ENCODE measurements around the gene BOD1.

BOD1 gene

GRCh38 chr5:173638126-173639040 lies 21.9 kb upstream of the BOD1 start:
- DNase-seq, result no peak

- no peak for DNase-seq
These were observed 20.9 kb upstream of the BOD1 start for GRCh38 chr5:173637340-173637739.

- no peak for DNase-seq
These were observed 18.1 kb upstream of the BOD1 start for GRCh38 chr5:173634465-173634983.

- DNase-seq, result no peak
These were observed 16.9 kb upstream of the BOD1 start for GRCh38 chr5:173633304-173633703.

- no peak for DNase-seq
These were observed 15.0 kb upstream of the BOD1 start for GRCh38 chr5:173631478-173631877.

- no peak for DNase-seq
These were observed 14.4 kb upstream of the BOD1 start for GRCh38 chr5:173630724-173631365.

- no peak for DNase-seq
These were observed 13.2 kb upstream of the BOD1 start for GRCh38 chr5:173629628-173630027.

- no peak for DNase-seq
These were observed 12.1 kb upstream of the BOD1 start for GRCh38 chr5:173628501-173628900.

- DNase-seq, result no peak
These were observed 11.5 kb upstream of the BOD1 start for GRCh38 chr5:173627860-173628392.

- no peak for DNase-seq
These were observed 10.8 kb upstream of the BOD1 start for GRCh38 chr5:173627271-173627670.

GRCh38 chr5:173626505-173626820 lies 10.0 kb upstream of the BOD1 start:
- DNase-seq, result no peak

GRCh38 chr5:173625673-173626504 lies 9.4 kb upstream of the BOD1 start:
- no peak for DNase-seq

GRCh38 chr5:173625261-173625660 lies 8.8 kb upstream of the BOD1 start:
- DNase-seq, result no peak

- no peak for DNase-seq
These were observed 7.8 kb upstream of the BOD1 start for GRCh38 chr5:173624282-173624681.

- no peak for DNase-seq
These were observed 7.3 kb upstream of the BOD1 start for GRCh38 chr5:173623789-173624188.

- no peak for DNase-seq
These were observed 6.9 kb upstream of the BOD1 start for GRCh38 chr5:173623296-173623771.

- DNase-seq, result no peak
These were observed 6.0 kb upstream of the BOD1 start for GRCh38 chr5:173622183-173623047.

GRCh38 chr5:173620784-173621183 lies 4.3 kb upstream of the BOD1 start:
- DNase-seq, result no peak

- peak; percentile 28 for DNase-seq
These were observed 2.6 kb upstream of the BOD1 start for GRCh38 chr5:173618927-173619519.

GRCh38 chr5:173615884-173616576 lies 420 bp downstream of the BOD1 start:
- peak; percentile 71 for DNase-seq

- no peak for DNase-seq
These were observed 1.9 kb downstream of the BOD1 start for GRCh38 chr5:173614591-173614990.
